ENCODE results near the gene HMCN1.
"Not testable (repeated sequence)": the region's sequence is repeated elsewhere in the genome, so short reads cannot be mapped to it uniquely, and the experiment has no call there.

DNA sequence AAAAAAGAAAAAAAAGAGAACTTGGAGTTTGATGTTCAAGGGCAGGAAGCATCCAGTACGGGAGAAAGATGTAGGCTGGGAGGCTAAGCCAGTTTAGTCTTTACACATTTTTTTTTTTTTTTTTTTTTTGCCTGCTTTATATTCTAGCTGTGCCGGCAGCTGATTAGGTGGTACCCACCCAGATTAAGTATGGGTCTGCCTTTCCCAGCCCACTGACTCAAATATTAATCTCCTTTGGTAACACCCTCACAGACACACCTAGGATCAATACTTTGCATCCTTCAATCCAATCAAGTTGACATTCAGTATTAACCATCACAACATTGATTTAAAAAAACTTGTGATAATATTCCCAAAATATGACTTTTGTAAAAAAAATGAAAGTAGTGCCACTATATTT is 60.3 kb downstream of the HMCN1 start:
- TF ChIP-seq, protein P1, sequence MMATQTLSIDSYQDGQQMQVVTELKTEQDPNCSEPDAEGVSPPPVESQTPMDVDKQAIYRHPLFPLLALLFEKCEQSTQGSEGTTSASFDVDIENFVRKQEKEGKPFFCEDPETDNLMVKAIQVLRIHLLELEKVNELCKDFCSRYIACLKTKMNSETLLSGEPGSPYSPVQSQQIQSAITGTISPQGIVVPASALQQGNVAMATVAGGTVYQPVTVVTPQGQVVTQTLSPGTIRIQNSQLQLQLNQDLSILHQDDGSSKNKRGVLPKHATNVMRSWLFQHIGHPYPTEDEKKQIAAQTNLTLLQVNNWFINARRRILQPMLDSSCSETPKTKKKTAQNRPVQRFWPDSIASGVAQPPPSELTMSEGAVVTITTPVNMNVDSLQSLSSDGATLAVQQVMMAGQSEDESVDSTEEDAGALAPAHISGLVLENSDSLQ (IDR thresholded peaks at IDR 0.05): not testable (repeated sequence)
- not testable (repeated sequence) for TF ChIP-seq FOXA1 (IDR thresholded peaks at IDR 0.05); SUZ12 (IDR thresholded peaks at IDR 0.05); BHLHE40 (IDR thresholded peaks at IDR 0.05; ENCODE audit: borderline replicate concordance); FOXM1 (IDR thresholded peaks at IDR 0.05; ENCODE audit: borderline replicate concordance); SP1 (IDR thresholded peaks at IDR 0.05); L3MBTL2 (conservative IDR thresholded peaks at IDR 0.05); ELF4 (IDR thresholded peaks at IDR 0.05); NFRKB (IDR thresholded peaks at IDR 0.05); TARDBP (IDR thresholded peaks at IDR 0.05)
